Neuron (in vitro differentiated cells): Measurements from ENCODE around the gene SLC44A5.

Source experiments
- H2AFZ ChIP-seq: one replicate; pipeline ENCODE4 v1.6.1; 2013; ENCODE audit warnings: low read depth, mild to moderate bottlenecking, inconsistent platforms, low read length, moderate library complexity
- H3K27me3 ChIP-seq: one replicate; pipeline ENCODE4 v1.6.1; 2013; ENCODE audit warnings: low read length; ENCODE audit not compliant: insufficient read depth
- H3K36me3 ChIP-seq: one replicate; pipeline ENCODE4 v1.6.1; 2013; ENCODE audit warnings: low read length; ENCODE audit not compliant: insufficient read depth
- H3K4me1 ChIP-seq: one replicate; pipeline ENCODE4 v1.6.1; 2013; ENCODE audit warnings: low read length; ENCODE audit not compliant: insufficient read depth
- H3K4me3 ChIP-seq: 2 replicates; pipeline ENCODE4 v1.5.1; 2013; ENCODE audit warnings: mild to moderate bottlenecking, low read length, moderate library complexity
- H3K9me3 ChIP-seq: one replicate; pipeline ENCODE4 v1.6.1; 2013; ENCODE audit warnings: low read length

Gene SLC44A5

GRCh38 chr1:75531570-75531969, 79.3 kb downstream of the SLC44A5 start:
- no peaks in the 10 kb centered on the region for H3K9me3 ChIP-seq
- no peaks in the 10 kb centered on the region for H3K36me3 ChIP-seq
- no peaks in the 10 kb centered on the region for H3K27me3 ChIP-seq
- peaks cover 22% of the 10 kb centered on the region for H3K4me1 ChIP-seq
- H3K4me3 ChIP-seq, result no peak overlapping the region
- no peak overlapping the region for H2AFZ ChIP-seq

GRCh38 chr1:75529488-75529887, 81.4 kb downstream of the SLC44A5 start:
- Histone ChIP-seq H3K4me1 (peaks cover 22% of the 10 kb centered on the region), H3K4me3 (no peak overlapping the region), H3K9me3 (no peaks in the 10 kb centered on the region), H2AFZ (no peak overlapping the region), H3K36me3 (no peaks in the 10 kb centered on the region), H3K27me3 (no peaks in the 10 kb centered on the region)

- Histone ChIP-seq H3K4me3 (no peak overlapping the region), H3K9me3 (no peaks in the 10 kb centered on the region), H3K4me1 (peaks cover 22% of the 10 kb centered on the region), H3K36me3 (no peaks in the 10 kb centered on the region), H3K27me3 (no peaks in the 10 kb centered on the region), H2AFZ (no peak overlapping the region)
These were observed 82.9 kb downstream of the SLC44A5 start for GRCh38 chr1:75528001-75528400.

GRCh38 chr1:75522389-75522788, 88.5 kb downstream of the SLC44A5 start:
- H3K36me3 ChIP-seq, result no peaks in the 10 kb centered on the region
- H2AFZ ChIP-seq, result no peak overlapping the region
- H3K4me3 ChIP-seq, result no peak overlapping the region
- peaks cover 6% of the 10 kb centered on the region for H3K4me1 ChIP-seq
- no peaks in the 10 kb centered on the region for H3K9me3 ChIP-seq
- no peaks in the 10 kb centered on the region for H3K27me3 ChIP-seq

DNA sequence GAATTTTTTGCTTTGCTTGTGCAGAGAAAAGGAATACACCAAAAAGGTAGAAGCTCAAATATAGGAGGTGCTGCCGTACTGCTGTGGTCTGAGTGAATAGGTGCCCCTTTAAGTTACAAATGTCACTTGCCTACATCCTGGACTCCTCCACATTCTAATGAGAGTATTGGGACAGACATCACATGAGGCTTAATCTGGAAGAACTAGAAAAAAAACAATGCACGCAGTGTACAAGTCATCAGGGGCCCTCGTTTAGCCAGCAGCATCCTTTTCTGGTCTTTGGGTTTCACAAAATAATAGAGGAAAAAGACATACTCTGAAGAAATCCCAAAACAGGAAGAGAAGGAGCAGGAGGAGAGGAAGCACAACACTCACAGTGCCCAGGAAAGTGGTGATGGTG, 89.3 kb downstream of the SLC44A5 start:
- no peak overlapping the region for H2AFZ ChIP-seq
- no peak overlapping the region for H3K4me3 ChIP-seq
- no peaks in the 10 kb centered on the region for H3K36me3 ChIP-seq
- no peaks in the 10 kb centered on the region for H3K27me3 ChIP-seq
- peaks cover 13% of the 10 kb centered on the region for H3K4me1 ChIP-seq
- no peaks in the 10 kb centered on the region for H3K9me3 ChIP-seq

- Histone ChIP-seq H3K27me3 (no peaks in the 10 kb centered on the region), H3K4me1 (peaks cover 13% of the 10 kb centered on the region), H2AFZ (no peak overlapping the region), H3K4me3 (no peak overlapping the region), H3K36me3 (no peaks in the 10 kb centered on the region), H3K9me3 (no peaks in the 10 kb centered on the region)
These were observed 89.9 kb downstream of the SLC44A5 start for GRCh38 chr1:75520862-75521475.

GRCh38 chr1:75519651-75520427, 91.1 kb downstream of the SLC44A5 start:
- no peaks in the 10 kb centered on the region for H3K27me3 ChIP-seq
- peaks cover 13% of the 10 kb centered on the region for H3K4me1 ChIP-seq
- H2AFZ ChIP-seq, result no peak overlapping the region
- H3K4me3 ChIP-seq, result no peak overlapping the region
- H3K9me3 ChIP-seq, result no peaks in the 10 kb centered on the region
- H3K36me3 ChIP-seq, result no peaks in the 10 kb centered on the region

GRCh38 chr1:75518686-75519085, 92.2 kb downstream of the SLC44A5 start:
- no peaks in the 10 kb centered on the region for H3K36me3 ChIP-seq
- no peak overlapping the region for H3K4me3 ChIP-seq
- H3K27me3 ChIP-seq, result no peaks in the 10 kb centered on the region
- H3K9me3 ChIP-seq, result no peaks in the 10 kb centered on the region
- H2AFZ ChIP-seq, result no peak overlapping the region
- H3K4me1 ChIP-seq, result peaks cover 13% of the 10 kb centered on the region

DNA sequence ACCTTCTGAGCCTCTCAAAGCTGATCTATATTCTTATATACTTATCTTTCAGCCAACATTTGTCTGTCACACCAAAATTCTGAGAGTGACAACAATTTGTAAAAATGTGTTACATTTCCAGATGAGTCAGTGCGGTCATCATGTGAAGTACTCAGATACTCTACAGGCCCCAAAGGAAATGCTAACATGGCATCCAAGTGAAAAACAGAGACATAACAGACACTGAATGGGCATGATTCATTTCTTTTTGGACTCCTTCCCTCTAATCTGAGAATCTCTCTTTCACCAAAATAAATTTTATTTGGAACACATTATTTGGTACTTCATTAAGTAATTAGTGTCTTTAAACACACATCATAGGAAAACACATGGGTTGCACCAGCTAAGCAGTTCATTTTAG, 96.6 kb downstream of the SLC44A5 start:
- Histone ChIP-seq H3K27me3 (no peaks in the 10 kb centered on the region), H3K9me3 (no peaks in the 10 kb centered on the region)

DNA sequence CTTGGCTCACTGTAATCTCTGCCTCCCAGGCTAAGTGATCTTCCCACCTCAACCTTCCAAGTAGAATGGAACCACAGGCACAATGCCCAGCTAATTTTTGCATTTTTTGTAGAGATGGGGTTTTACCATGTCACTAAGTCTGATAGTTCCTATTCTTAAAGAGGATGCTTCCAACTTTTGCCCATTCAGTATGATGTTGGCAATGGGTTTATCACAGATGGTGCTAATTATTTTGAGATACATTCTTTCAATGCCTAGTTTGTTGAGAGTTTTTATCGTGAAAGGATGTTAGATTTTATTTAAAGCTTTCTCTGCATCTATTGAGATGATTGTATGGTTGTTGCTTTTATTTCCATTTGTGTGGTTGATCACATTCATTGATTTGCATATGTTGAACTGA, 103.9 kb downstream of the SLC44A5 start:
- Histone ChIP-seq H3K9me3 (no peaks in the 10 kb centered on the region), H3K4me3 (no peak overlapping the region), H3K36me3 (no peaks in the 10 kb centered on the region), H3K4me1 (peaks cover 6% of the 10 kb centered on the region), H3K27me3 (no peaks in the 10 kb centered on the region), H2AFZ (no peak overlapping the region)

More for the DNA sequence above, 96.6 kb downstream of the SLC44A5 start:
- H3K4me3 ChIP-seq, result no peak overlapping the region
- no peak overlapping the region for H2AFZ ChIP-seq
- H3K4me1 ChIP-seq, result peaks cover 13% of the 10 kb centered on the region
- no peaks in the 10 kb centered on the region for H3K36me3 ChIP-seq

GRCh38 chr1:75503221-75503974, 107.5 kb downstream of the SLC44A5 start:
- Histone ChIP-seq H3K27me3 (no peaks in the 10 kb centered on the region), H3K4me1 (peaks cover 22% of the 10 kb centered on the region), H3K36me3 (no peaks in the 10 kb centered on the region), H2AFZ (no peak overlapping the region), H3K4me3 (no peak overlapping the region), H3K9me3 (peaks cover 6% of the 10 kb centered on the region)

DNA sequence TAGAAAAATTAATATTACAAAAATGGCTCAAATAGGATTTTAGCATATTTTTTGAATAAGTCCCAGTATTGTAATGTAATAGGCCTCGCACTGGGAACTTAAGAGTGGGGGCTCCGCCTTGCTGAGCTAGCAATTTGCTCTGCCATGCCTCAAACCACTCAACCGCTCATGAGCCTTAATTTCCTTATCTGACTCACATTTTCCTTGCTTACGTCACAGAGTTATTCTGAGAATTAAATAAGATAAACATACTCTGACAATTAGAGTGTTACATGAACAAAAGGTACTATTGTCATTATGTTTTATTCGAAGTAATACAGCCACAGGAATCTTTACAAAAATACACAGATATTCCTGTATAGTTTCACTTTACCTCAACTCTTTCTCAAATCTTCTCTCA, 108.1 kb downstream of the SLC44A5 start:
- H2AFZ ChIP-seq, result no peak overlapping the region
- H3K9me3 ChIP-seq, result peaks cover 6% of the 10 kb centered on the region
- no peaks in the 10 kb centered on the region for H3K27me3 ChIP-seq
- peaks cover 22% of the 10 kb centered on the region for H3K4me1 ChIP-seq
- no peaks in the 10 kb centered on the region for H3K36me3 ChIP-seq
- H3K4me3 ChIP-seq, result no peak overlapping the region

- H3K4me1 ChIP-seq, result peaks cover 22% of the 10 kb centered on the region
- H3K27me3 ChIP-seq, result no peaks in the 10 kb centered on the region
- no peak overlapping the region for H3K4me3 ChIP-seq
- peaks cover 6% of the 10 kb centered on the region for H3K9me3 ChIP-seq
- H3K36me3 ChIP-seq, result no peaks in the 10 kb centered on the region
- H2AFZ ChIP-seq, result no peak overlapping the region
These were observed 109.2 kb downstream of the SLC44A5 start for GRCh38 chr1:75501577-75502295.
